Mucosa of descending colon (tissue), 3 donors: ENCODE results near the gene RBM17. TPM values are rescaled to one million over a fixed set of nuclear protein-coding genes. Genes with fewer than 3 reads are reported as not detected.

Source experiments
- ATAC-seq: fragments of 200-7000 bp; cut with Tn5 transposase; one replicate; pipeline ENCODE4 v1.9.1; 2020; ENCODE audit warnings: mild to moderate bottlenecking, moderate library complexity
- DNase-seq, 3 donors: peaks; one replicate each; pipeline ENCODE4 v3.0.0-alpha.2; 2020
- H3K36me3 ChIP-seq: fragments of 200-600 bp; one replicate; pipeline ENCODE4 v1.8.0; 2021; ENCODE audit warnings: low read depth, mild to moderate bottlenecking
- H3K4me1 ChIP-seq: fragments of 200-600 bp; one replicate; pipeline ENCODE4 v1.8.0; 2021; ENCODE audit warnings: low read depth, mild to moderate bottlenecking
- H3K4me3 ChIP-seq: fragments of 200-600 bp; one replicate; pipeline ENCODE4 v1.8.0; 2021; ENCODE audit warnings: mild to moderate bottlenecking
- H3K9me3 ChIP-seq: fragments of 200-600 bp; one replicate; pipeline ENCODE4 v1.8.0; 2021; ENCODE audit warnings: mild to moderate bottlenecking
- intact Hi-C, 2 donors: fragments of 100-400 bp; cut with DNase I in 1 of 2; cut with micrococcal nuclease in 1 of 2; formaldehyde crosslinking; loops; one replicate each; pipeline versions ENCODE4 v1.11.0 to v1.11.1; 2022; cut with DNase I, micrococcal nuclease
- total RNA-seq, 3 donors: library from RNA; stranded (reverse); fragmentation: NEBNext Ultra II Directional in 2 of 3; extraction: Animal tissue kit (Norgen Biotek cat#: 25700) in 2 of 3; gene quantifications; one replicate each; pipeline versions ENCODE4 v1.2.1 to v1.2.4, GENCODE V29; 2021 to 2023
- TF ChIP-seq, protein P1 (sequence below): fragments of 200-600 bp; IDR thresholded peaks from one replicate; pipeline ENCODE4 v1.8.0; 2022; ENCODE audit warnings: antibody characterized with exemption, mild to moderate bottlenecking
- donor health status: DM: no; HTN: no; CAD: no; lungs with moderate emphysema.
- donor health status: DM: no; HTN: no; CAD: no.
- donor health status: DM: no; HTN: yes; CAD: no.

Gene RBM17
- total RNA-seq, 3 donors from 2014 or later = 87.4 to 100 (median 90.8) TPM

DNA sequence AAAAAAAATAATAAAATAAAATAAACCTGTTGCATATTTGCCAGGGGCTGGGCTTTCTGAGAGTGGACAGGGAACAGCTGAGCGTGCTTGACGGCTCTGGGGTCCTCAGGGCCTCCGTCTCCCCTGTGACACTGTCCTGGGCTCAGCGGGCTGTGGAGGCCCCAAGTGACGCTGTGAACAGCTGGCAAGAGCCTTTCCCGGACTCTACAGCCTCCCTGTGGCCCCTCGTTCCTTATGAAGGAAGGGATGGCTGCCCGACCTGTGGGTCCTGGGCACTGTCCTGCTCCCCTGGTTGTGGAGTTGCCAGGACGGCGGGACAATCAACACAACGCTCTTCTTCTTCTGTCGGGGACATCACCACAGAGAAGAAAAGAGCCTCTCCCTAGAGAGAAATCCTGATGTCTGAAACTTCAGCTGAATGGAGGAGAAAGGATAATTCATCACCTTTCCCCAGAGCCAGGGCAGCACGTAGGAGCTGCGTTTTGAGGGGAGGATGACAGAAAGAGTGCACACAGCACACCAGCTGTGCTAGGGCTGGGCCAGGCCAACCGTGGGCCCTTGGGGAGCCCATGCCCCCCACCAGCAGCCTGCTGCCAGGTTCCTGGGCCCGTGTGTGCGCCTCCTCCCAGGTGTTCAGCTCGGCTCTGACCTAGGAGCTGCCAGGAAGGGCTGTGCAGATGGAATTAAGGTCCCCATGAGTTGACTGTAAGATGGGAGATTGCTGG is 45.4 kb downstream of the RBM17 start:
- H3K4me1 ChIP-seq = no peaks in the 10 kb centered on the region
- H3K4me3 ChIP-seq = no peak overlapping the region
- DNase-seq (no peak), ATAC-seq (no peak)
- H3K36me3 ChIP-seq = no peaks in the 10 kb centered on the region
- intact Hi-C loops = no loop called here
- no peaks in the 10 kb centered on the region for H3K9me3 ChIP-seq
- TF ChIP-seq, protein P1, sequence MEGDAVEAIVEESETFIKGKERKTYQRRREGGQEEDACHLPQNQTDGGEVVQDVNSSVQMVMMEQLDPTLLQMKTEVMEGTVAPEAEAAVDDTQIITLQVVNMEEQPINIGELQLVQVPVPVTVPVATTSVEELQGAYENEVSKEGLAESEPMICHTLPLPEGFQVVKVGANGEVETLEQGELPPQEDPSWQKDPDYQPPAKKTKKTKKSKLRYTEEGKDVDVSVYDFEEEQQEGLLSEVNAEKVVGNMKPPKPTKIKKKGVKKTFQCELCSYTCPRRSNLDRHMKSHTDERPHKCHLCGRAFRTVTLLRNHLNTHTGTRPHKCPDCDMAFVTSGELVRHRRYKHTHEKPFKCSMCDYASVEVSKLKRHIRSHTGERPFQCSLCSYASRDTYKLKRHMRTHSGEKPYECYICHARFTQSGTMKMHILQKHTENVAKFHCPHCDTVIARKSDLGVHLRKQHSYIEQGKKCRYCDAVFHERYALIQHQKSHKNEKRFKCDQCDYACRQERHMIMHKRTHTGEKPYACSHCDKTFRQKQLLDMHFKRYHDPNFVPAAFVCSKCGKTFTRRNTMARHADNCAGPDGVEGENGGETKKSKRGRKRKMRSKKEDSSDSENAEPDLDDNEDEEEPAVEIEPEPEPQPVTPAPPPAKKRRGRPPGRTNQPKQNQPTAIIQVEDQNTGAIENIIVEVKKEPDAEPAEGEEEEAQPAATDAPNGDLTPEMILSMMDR = no peak

DNA sequence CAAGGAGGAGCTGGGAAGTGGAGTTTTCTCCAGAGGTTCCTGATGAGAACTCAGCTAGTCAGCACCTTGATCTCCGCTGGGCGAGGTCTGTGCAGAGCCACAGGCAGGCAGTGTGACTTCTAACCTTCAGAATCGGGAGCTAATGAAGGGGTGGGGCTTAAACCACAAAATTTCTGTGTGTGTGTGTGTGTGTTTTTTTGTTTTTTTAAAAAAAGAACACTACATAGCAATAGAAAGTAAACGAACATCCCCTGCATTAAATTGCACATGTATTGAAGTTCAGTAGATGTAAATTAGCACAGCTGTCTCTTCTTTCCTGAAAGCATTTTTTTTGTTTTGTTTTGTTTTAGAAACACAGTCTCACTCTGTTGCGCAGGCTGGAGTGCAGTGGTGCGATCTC is 46.2 kb downstream of the RBM17 start:
- Histone ChIP-seq H3K4me3 (no peak overlapping the region), H3K4me1 (no peaks in the 10 kb centered on the region), H3K36me3 (no peaks in the 10 kb centered on the region), H3K9me3 (no peaks in the 10 kb centered on the region)
- TF ChIP-seq, protein P1 = no peak
- intact Hi-C loops = no loop called here
- ATAC-seq = peak; percentile 52
- no peak for DNase-seq

DNA sequence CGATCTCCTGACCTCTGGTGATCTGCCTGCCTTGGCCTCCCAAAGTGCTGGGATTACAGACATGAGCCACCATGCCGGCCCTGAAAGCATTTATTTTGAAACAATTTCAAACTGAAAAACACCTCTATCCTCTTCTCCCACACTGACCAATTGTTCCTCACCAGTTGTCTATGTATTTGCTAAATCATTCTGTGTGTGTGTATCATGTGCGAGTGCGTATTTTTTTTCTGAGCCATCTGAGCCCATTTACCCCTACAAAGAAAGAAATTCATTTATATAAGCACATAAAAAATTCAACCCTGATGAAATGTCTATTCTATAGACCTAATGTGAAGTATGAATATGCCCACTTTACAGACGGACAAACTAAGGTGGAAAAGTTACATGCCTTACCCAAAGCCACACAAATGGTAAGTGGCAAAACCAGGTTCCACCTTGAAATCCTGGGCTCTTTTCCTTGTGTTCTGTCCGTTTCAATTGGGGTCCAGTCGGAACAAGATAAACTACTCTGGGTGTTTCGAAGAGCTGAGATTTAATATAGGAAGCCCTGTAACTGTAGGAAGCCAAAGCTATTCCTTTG is 46.8 kb downstream of the RBM17 start:
- DNase-seq (no peak), ATAC-seq (no peak)
- intact Hi-C loops = no loop called here
- peaks cover 6% of the 10 kb centered on the region for H3K4me1 ChIP-seq
- no peaks in the 10 kb centered on the region for H3K36me3 ChIP-seq
- TF ChIP-seq, protein P1 = no peak
- no peaks in the 10 kb centered on the region for H3K9me3 ChIP-seq
- no peak overlapping the region for H3K4me3 ChIP-seq

DNA sequence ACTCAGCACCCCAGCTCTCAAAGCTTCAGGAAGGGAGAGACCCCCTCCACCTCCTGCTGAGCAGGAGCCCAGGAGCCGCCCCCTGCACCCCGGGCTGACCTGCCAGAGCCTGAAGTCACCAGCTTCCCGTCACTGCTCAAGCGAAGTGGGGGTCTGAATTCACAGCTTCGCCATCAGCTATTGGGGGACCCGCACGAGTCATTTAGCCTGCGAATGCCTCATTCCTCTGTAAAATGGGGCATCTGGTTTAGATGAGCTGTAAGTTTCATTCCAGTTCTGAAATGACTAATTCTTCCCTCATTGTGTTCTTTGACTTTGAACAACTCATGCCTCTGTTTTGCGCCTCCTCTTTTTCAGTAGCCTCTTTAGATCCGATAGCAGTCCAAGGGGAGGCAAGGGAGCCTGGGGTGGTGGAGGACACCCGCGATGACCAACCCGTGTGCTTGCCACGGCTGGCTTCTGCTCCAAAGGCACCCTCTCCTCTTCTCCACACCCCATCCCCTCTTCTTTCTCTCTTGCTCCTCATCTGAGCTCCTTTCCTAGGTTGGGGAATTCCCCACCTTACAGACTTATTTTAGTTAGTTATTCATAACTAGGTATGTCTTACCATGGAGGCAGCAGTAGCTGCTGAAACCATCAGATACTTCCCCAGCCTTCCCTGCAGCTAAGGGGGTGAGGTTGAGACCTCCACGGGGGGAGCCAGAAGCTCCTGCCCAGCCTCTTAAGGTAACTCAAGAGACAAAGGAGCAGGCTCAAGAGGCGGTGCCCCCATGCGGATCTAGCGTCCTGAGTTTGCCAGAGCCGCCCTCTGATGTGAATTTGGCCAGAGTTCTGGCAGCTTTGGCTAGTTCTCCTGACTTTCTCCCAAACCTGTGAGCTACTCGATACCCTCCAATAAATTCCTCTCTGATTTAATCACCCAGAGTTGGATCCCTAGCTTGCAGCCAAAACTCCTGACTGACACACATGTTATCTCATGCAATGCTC is 47.7 kb downstream of the RBM17 start:
- ATAC-seq = no peak
- no peak for DNase-seq
- Histone ChIP-seq H3K9me3 (no peaks in the 10 kb centered on the region), H3K36me3 (no peaks in the 10 kb centered on the region), H3K4me1 (peaks cover 9% of the 10 kb centered on the region), H3K4me3 (no peak overlapping the region)
- intact Hi-C loops = no loop called here
- TF ChIP-seq, protein P1 = no peak

DNA sequence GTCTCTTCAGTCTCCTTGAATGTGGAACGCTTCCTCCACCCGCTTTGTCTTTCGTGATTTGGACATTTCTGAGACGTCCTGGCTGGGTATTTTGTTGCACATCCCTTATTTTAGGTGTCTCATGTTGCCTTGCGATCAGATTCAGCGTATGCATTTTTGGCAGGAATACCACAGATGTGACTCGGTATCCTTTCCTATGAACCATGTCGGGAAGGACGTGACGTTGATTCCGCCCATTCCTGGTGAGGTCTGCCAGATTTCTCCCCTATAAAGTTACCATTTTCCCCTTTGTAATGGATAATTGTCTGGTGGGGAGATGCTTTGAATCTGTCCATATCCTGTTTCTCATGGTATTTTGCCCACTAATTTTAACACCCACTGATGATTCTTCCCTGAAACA is 49.6 kb downstream of the RBM17 start:
- peaks cover 9% of the 10 kb centered on the region for H3K4me1 ChIP-seq
- DNase-seq = no peak
- intact Hi-C loops = no loop called here
- ATAC-seq = no peak
- TF ChIP-seq, protein P1 = no peak
- H3K4me3 ChIP-seq = no peak overlapping the region
- H3K36me3 ChIP-seq = no peaks in the 10 kb centered on the region
- no peaks in the 10 kb centered on the region for H3K9me3 ChIP-seq
